ENCODE data around the gene LIPC. TPM values are rescaled to one million over a fixed set of nuclear protein-coding genes. Genes with fewer than 3 reads are reported as not detected.

The LIPC gene
- total RNA-seq, 1 donor from 2014 or later: not detected

GRCh38 chr15:58467121-58467721 lies 35.4 kb downstream of the LIPC start:
- Mint-ChIP-seq H3K36me3 (ENCODE audit: low read depth, unreplicated experiment) (no peaks in the 10 kb centered on the region), H3K4me3 (ENCODE audit: unreplicated experiment) (no peak overlapping the region), H3K27ac (ENCODE audit: unreplicated experiment) (no peak overlapping the region), H3K27me3 (ENCODE audit: unreplicated experiment) (peaks cover 12% of the 10 kb centered on the region), H3K9me3 (ENCODE audit: unreplicated experiment) (no peaks in the 10 kb centered on the region), H3K4me1 (ENCODE audit: unreplicated experiment) (no peaks in the 10 kb centered on the region)
- TF ChIP-seq CTCF (IDR thresholded peaks at IDR 0.05; ENCODE audit: unreplicated experiment): no peak
- DNase-seq (ENCODE audit: low spot score): no peak

- DNase-seq (ENCODE audit: low spot score): no peak
- peaks cover 12% of the 10 kb centered on the region for H3K27me3 Mint-ChIP-seq (ENCODE audit: unreplicated experiment)
- H3K27ac Mint-ChIP-seq (ENCODE audit: unreplicated experiment): no peak overlapping the region
- H3K4me3 Mint-ChIP-seq (ENCODE audit: unreplicated experiment): no peak overlapping the region
- TF ChIP-seq CTCF (IDR thresholded peaks at IDR 0.05; ENCODE audit: unreplicated experiment): no peak
- H3K9me3 Mint-ChIP-seq (ENCODE audit: unreplicated experiment): no peaks in the 10 kb centered on the region
- peaks cover 3% of the 10 kb centered on the region for H3K4me1 Mint-ChIP-seq (ENCODE audit: unreplicated experiment)
- H3K36me3 Mint-ChIP-seq (ENCODE audit: low read depth, unreplicated experiment): no peaks in the 10 kb centered on the region
Measured at GRCh38 chr15:58467722-58468423, 36.1 kb downstream of the LIPC start.

- Mint-ChIP-seq H3K4me1 (ENCODE audit: unreplicated experiment) (peaks cover 14% of the 10 kb centered on the region), H3K9me3 (ENCODE audit: unreplicated experiment) (no peaks in the 10 kb centered on the region), H3K36me3 (ENCODE audit: low read depth, unreplicated experiment) (no peaks in the 10 kb centered on the region), H3K27me3 (ENCODE audit: unreplicated experiment) (peaks cover 9% of the 10 kb centered on the region), H3K4me3 (ENCODE audit: unreplicated experiment) (no peak overlapping the region), H3K27ac (ENCODE audit: unreplicated experiment) (no peak overlapping the region)
- TF ChIP-seq CTCF (IDR thresholded peaks at IDR 0.05; ENCODE audit: unreplicated experiment): no peak
- no peak for DNase-seq (ENCODE audit: low spot score)
Measured at GRCh38 chr15:58469432-58470353, 37.9 kb downstream of the LIPC start.

- peaks cover 30% of the 10 kb centered on the region for H3K4me1 Mint-ChIP-seq (ENCODE audit: unreplicated experiment)
- H3K27ac Mint-ChIP-seq (ENCODE audit: unreplicated experiment): no peak overlapping the region
- no peaks in the 10 kb centered on the region for H3K9me3 Mint-ChIP-seq (ENCODE audit: unreplicated experiment)
- H3K4me3 Mint-ChIP-seq (ENCODE audit: unreplicated experiment): no peak overlapping the region
- DNase-seq (ENCODE audit: low spot score): no peak
- no peaks in the 10 kb centered on the region for H3K36me3 Mint-ChIP-seq (ENCODE audit: low read depth, unreplicated experiment)
- TF ChIP-seq CTCF (IDR thresholded peaks at IDR 0.05; ENCODE audit: unreplicated experiment): no peak
- H3K27me3 Mint-ChIP-seq (ENCODE audit: unreplicated experiment): peaks cover 9% of the 10 kb centered on the region
Measured at GRCh38 chr15:58471348-58471747, 39.6 kb downstream of the LIPC start.

All from endothelial cell (in vitro differentiated cells).